SK-N-MC (cell line): ENCODE data around the gene HSPA8.

ENCODE experiments used
- EZH2 ChIP-seq: fragments of 200-600 bp; sonication (generic); IDR thresholded peaks from one replicate; pipeline ENCODE4 v1.6.1; 2017; ENCODE audit warnings: antibody characterized with exemption
- POLR2AphosphoS5 ChIP-seq: IDR thresholded peaks from 2 replicates; pipeline ENCODE4 v1.6.1; 2012; ENCODE audit warnings: mild to moderate bottlenecking, low read depth, low read length, borderline replicate concordance

- TF ChIP-seq POLR2AphosphoS5 = 0 out of 2 replicates have a peak, but pooled peaks have one; percentile 34
- no peak for TF ChIP-seq EZH2
These were observed 41.5 kb upstream of the HSPA8 start for GRCh38 chr11:123103326-123103980.
